Measurements from ENCODE around the gene TMEM170B.

DNA sequence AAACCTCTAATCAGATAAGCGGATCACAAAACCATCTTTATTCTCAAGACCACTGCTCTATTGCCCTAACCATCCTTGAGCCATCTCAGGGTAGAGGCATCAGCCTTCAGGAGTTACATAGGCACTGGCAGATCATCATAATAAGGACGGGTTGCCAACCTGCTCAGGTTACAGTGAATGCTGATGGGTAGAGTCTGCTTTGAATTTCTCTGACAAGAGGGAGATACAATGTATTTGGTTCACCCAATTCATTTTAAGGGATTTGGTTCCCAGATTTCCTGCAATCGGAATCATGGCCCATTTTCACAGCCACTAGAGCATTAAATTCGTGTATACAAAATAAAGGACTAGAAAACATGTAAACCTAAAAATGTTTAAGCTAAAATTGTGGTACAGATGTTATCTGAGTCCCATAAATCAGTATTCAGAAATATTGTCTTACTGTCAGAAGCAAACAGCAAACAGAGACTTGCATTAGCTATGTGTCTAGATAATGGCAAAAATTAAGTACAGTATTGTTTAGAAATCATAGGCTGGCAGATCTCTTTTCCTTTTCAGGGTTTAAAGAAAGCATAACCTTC is 41.9 kb upstream of the TMEM170B start:
- TF ChIP-seq CREB1 (IDR thresholded peaks at IDR 0.05) = no peak
- no peak for TF ChIP-seq TBP (IDR thresholded peaks at IDR 0.05; ENCODE audit: low read depth, low read length)
- no peak for TF ChIP-seq SUZ12 (IDR thresholded peaks at IDR 0.05; ENCODE audit: low read length)
- TF ChIP-seq BRCA1 (IDR thresholded peaks at IDR 0.05; ENCODE audit: low read depth, low read length) = no peak
- TF ChIP-seq HDAC2 (IDR thresholded peaks at IDR 0.05; ENCODE audit: borderline replicate concordance in 1 of 2, low read depth in 2 of 2, low read length in 2 of 2) = no peak
- TF ChIP-seq, protein P1, sequence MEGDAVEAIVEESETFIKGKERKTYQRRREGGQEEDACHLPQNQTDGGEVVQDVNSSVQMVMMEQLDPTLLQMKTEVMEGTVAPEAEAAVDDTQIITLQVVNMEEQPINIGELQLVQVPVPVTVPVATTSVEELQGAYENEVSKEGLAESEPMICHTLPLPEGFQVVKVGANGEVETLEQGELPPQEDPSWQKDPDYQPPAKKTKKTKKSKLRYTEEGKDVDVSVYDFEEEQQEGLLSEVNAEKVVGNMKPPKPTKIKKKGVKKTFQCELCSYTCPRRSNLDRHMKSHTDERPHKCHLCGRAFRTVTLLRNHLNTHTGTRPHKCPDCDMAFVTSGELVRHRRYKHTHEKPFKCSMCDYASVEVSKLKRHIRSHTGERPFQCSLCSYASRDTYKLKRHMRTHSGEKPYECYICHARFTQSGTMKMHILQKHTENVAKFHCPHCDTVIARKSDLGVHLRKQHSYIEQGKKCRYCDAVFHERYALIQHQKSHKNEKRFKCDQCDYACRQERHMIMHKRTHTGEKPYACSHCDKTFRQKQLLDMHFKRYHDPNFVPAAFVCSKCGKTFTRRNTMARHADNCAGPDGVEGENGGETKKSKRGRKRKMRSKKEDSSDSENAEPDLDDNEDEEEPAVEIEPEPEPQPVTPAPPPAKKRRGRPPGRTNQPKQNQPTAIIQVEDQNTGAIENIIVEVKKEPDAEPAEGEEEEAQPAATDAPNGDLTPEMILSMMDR (IDR thresholded peaks at IDR 0.05; ENCODE audit: control extremely low read depth in 1 of 3, insufficient read depth in 1 of 3, low read depth in 1 of 3, low read length in 3 of 3) = no peak
- TF ChIP-seq, protein P2, sequence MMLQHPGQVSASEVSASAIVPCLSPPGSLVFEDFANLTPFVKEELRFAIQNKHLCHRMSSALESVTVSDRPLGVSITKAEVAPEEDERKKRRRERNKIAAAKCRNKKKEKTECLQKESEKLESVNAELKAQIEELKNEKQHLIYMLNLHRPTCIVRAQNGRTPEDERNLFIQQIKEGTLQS (IDR thresholded peaks at IDR 0.05; ENCODE audit: insufficient read depth, low read depth, low read length) = no peak
- no peak for TF ChIP-seq TAF1 (IDR thresholded peaks at IDR 0.05; ENCODE audit: low read depth, low read length)
- no peak for TF ChIP-seq NRF1 (IDR thresholded peaks at IDR 0.05; ENCODE audit: low read depth, low read length)
- no peak for TF ChIP-seq POLR2A (IDR thresholded peaks at IDR 0.05; ENCODE audit: control extremely low read depth in 1 of 2, low read depth in 2 of 2, low read length in 2 of 2)
